Heart left ventricle (tissue), 16 donors: ENCODE data around the gene LCP2. TPM values are rescaled to one million over a fixed set of nuclear protein-coding genes. Genes with fewer than 3 reads are reported as not detected.

Experiments used
- ATAC-seq, 4 donors: fragments of 200-7000 bp; cut with Tn5 transposase; one replicate each; pipeline ENCODE4 v1.9.1; 2020 to 2022; ENCODE audit warnings: moderate library complexity in 4 of 4, mild to moderate bottlenecking in 3 of 4, moderate number of reproducible peaks in 1 of 4
- DNase-seq, 5 donors: peaks; one replicate each; pipeline ENCODE4 v3.0.0-alpha.2; 2020
- H3K27ac ChIP-seq, 12 donors: fragments of 200-600 bp; sonication (generic) in 4 of 12; one replicate each; pipeline versions ENCODE4 v1.5.0 to v1.8.0; 2016 to 2022; ENCODE audit warnings: mild to moderate bottlenecking in 2 of 12
- H3K27me3 ChIP-seq, 9 donors: fragments of 200-600 bp; sonication (generic) in 2 of 9; one replicate each; pipeline versions ENCODE4 v1.5.1 to v1.8.0; 2016 to 2022; ENCODE audit warnings: mild to moderate bottlenecking in 3 of 9
- H3K36me3 ChIP-seq, 9 donors: fragments of 200-600 bp; sonication (generic) in 2 of 9; one replicate each; pipeline versions ENCODE4 v1.5.0 to v1.8.0; 2018 to 2022; ENCODE audit warnings: mild to moderate bottlenecking in 2 of 9
- H3K4me1 ChIP-seq, 12 donors: fragments of 200-600 bp; sonication (generic) in 4 of 12; one replicate each; pipeline versions ENCODE4 v1.5.0 to v1.8.0; 2016 to 2022; ENCODE audit warnings: mild to moderate bottlenecking in 3 of 12
- H3K4me3 ChIP-seq, 12 donors: fragments of 200-600 bp; sonication (generic) in 4 of 12; one replicate each; pipeline versions ENCODE4 v1.5.0 to v1.8.0; 2017 to 2022; ENCODE audit warnings: mild to moderate bottlenecking in 9 of 12, moderate library complexity in 4 of 12
- H3K9me3 ChIP-seq, 12 donors: fragments of 200-600 bp; sonication (generic) in 4 of 12; one replicate each; pipeline versions ENCODE4 v1.5.0 to v1.8.0; 2016 to 2022; ENCODE audit warnings: mild to moderate bottlenecking in 1 of 12
- POLR2A ChIP-seq, 2 donors: fragments of 450-650 bp; IDR thresholded peaks; one replicate each; pipeline ENCODE4 v1.6.1; 2017; ENCODE audit warnings: antibody characterized with exemption in 2 of 2, mild to moderate bottlenecking in 2 of 2, moderate library complexity in 2 of 2
- WGBS, 4 donors: extraction: QIAGEN DNeasy Blood & Tissue Kit in 2 of 4; methylation state at CpG; one replicate each; pipeline versions ENCODE4 v1.1.5 to v1.1.7; 2013 to 2018; 5-methylcytosine and 5-hydroxymethylcytosine counted together
- intact Hi-C, 10 donors: fragments of 100-400 bp; cut with DNase I; formaldehyde crosslinking; loops; one replicate each; pipeline versions ENCODE4 v1.11.1 to v1.14.2; 2022
- polyA plus RNA-seq, 2 donors: library from polyadenylated mRNA; stranded (reverse); fragments of 200-250 nt; gene quantifications; one replicate each; pipeline ENCODE4 v1.2.3, GENCODE V29; 2013
- total RNA-seq, 9 donors: library from RNA; depleted of rRNA in 2 of 9; stranded (reverse); fragments of >200 nt in 2 of 9; fragmentation: NEBNext Ultra II Directional in 3 of 9; extraction: Animal tissue kit (Norgen Biotek cat#: 25700) in 3 of 9; gene quantifications; one replicate each; pipeline versions ENCODE4 v1.1.0 to v1.2.4, GENCODE V29; 2016 to 2023
- TF ChIP-seq, protein P1 (sequence below), 12 donors: fragments of 200-600 bp; sonication (generic) in 4 of 12; IDR thresholded peaks; one replicate each; pipeline versions ENCODE4 v1.5.0 to v1.8.0; 2018 to 2022; ENCODE audit warnings: antibody characterized with exemption in 12 of 12, mild to moderate bottlenecking in 5 of 12
- donor health status: ischemic (EF 13 %, LVEDD 7.1; RV severe dilation, severe dysfunction).
- donor health status: healthy with polysubstance abuse.
- donor health status: DM: no; HTN: yes; CAD: no.
- donor health status: DM: no; HTN: no; CAD: no.
- donor health status: ischemic (EF 25% LVEDD 6.9; RV normal size, moderate dysfunction).
- donor health status: ischemic (EF 25% LVEDD 5.7; RV mildly dilated, moderate dysfunction).
- donor health status: healthy.
- donor health status: DM: yes; HTN: yes; CAD: no.
- donor health status: ischemic (EF 35%, LVEDD 5.7; RV mildly dilated, moderate dysfunction).
- donor health status: nonischemic (EF 11% LVEDD 7.7; RV severe dilation, severe dysfunction).
- donor health status: DM: yes; HTN: yes; CAD: no.
- donor health status: PGD.
- donor health status: ischemic (EF 29% LVEDD 5.4; RV normal size, mild dysfunction).
- donor health status: nonischemic (EF 23%, LVEDD 6.1; RV moderate dilation, normal function).

The LCP2 gene
- total and polyA plus RNA-seq, 11 donors: 2.2 to 73.7 (median 4.6) TPM

DNA sequence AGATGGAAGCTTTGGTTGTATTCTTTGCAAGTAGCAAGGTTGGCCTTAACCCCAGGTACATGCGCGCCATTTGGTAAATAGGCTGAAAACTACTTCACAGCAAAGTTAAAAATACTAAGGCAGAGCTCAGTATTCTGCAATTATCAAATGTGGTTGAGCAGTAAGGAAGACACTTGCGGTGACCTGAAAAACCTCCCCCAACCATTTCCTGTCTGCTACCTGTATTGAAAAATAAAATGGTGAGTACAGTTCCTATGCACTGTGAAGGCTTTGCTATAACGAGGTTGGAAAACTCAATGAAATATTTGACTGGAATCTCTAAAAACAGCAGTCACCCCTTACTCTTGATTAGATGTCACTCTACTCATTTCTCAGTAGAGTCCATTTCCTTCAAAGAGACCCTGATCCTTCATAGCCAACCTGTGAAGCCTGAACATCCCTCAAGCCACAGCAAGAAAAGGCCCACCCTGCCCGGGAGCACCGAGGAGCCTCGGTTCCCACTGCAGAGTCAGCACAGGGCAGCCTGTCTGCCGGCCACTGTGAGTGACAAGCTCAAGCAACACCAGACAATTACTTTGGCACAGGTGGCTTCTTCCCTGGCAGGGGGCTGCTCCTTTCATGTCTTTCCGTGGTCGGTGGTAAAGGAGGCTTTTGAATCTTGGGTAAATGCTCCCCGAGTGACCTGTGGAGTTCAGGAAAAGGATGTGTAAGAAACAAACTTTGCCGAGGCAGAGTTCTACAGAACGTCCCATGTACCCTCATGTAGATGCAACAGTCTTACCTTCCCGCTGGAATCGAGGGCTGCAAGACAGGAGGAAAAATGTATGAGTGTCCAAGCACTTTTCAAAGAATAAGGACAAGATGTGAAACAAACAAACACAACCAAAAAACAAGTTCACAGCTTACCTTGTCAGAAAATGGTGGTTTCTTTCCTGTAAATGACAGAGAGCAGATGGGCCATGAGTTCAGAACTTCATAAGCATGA, 35.2 kb downstream of the LCP2 start:
- Histone ChIP-seq H3K36me3 (peaks cover 0 to 100% (median 10%) of the 10 kb centered on the region in 9 donors), H3K27ac (peak overlapping the region in 1 of 12 donors; percentile 76), H3K4me1 (peaks cover 0 to 45% (median 0%) of the 10 kb centered on the region in 12 donors), H3K9me3 (no peaks in the 10 kb centered on the region), H3K4me3 (no peak overlapping the region), H3K27me3 (peaks cover 0 to 5% (median 0%) of the 10 kb centered on the region in 9 donors)
- ATAC-seq (no peak), DNase-seq (peak in 1 of 5 donors; percentile 7)
- WGBS, 4 donors: 78 to 89% (median 85%) methylated on average over 15 of the region's 15 CpGs
- intact Hi-C loops: loop anchor here in 2 of 10 donors (10.0 kb wide), 2 partner anchors 72 to 372 kb away; no protein-coding TSS in a partner anchor
- TF ChIP-seq POLR2A (IDR thresholded peaks at IDR 0.05): no peak
- TF ChIP-seq, protein P1, sequence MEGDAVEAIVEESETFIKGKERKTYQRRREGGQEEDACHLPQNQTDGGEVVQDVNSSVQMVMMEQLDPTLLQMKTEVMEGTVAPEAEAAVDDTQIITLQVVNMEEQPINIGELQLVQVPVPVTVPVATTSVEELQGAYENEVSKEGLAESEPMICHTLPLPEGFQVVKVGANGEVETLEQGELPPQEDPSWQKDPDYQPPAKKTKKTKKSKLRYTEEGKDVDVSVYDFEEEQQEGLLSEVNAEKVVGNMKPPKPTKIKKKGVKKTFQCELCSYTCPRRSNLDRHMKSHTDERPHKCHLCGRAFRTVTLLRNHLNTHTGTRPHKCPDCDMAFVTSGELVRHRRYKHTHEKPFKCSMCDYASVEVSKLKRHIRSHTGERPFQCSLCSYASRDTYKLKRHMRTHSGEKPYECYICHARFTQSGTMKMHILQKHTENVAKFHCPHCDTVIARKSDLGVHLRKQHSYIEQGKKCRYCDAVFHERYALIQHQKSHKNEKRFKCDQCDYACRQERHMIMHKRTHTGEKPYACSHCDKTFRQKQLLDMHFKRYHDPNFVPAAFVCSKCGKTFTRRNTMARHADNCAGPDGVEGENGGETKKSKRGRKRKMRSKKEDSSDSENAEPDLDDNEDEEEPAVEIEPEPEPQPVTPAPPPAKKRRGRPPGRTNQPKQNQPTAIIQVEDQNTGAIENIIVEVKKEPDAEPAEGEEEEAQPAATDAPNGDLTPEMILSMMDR (IDR thresholded peaks at IDR 0.05): no peak

DNA sequence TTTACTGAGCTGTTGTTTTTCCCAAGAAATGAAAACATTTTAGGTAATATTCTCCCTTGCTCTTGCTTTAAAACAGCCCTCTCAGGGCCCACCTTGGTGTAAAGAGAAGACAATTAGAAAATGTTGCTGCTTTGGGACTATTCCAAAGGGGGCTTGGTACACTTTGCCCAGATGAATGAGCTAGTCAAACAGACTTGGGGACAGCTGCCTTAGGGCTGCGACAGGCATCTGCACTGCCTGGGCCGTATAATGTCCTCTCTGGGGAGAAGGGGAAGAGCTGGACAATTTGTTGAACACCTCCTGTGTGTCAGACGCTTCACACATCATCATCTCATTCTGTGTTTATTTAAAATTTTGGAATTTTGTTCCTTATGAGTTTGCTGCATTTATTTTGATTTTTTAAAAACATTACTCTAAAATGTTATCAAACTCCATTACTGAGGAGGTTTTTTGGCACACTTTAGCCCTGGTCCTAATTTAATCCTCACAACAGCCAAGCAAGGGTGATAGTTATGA, 36.0 kb downstream of the LCP2 start:
- TF ChIP-seq, protein P1 (IDR thresholded peaks at IDR 0.05): no peak
- no peak for TF ChIP-seq POLR2A (IDR thresholded peaks at IDR 0.05)
- ATAC-seq (no peak), DNase-seq (no peak)
- Histone ChIP-seq H3K4me1 (peaks cover 0 to 38% (median 0%) of the 10 kb centered on the region in 12 donors), H3K27ac (peak overlapping the region in 1 of 12 donors; percentile 76), H3K9me3 (no peaks in the 10 kb centered on the region), H3K27me3 (peaks cover 0 to 5% (median 0%) of the 10 kb centered on the region in 9 donors), H3K36me3 (peaks cover 0 to 100% (median 10%) of the 10 kb centered on the region in 9 donors), H3K4me3 (no peak overlapping the region)
- 87 to 93% (median 92%) methylated on average over 3 of the region's 3 CpGs for WGBS, 4 donors
- intact Hi-C loops: loop anchor here in 2 of 10 donors (10.0 kb wide), 2 partner anchors 73 to 373 kb away; no protein-coding TSS in a partner anchor

DNA sequence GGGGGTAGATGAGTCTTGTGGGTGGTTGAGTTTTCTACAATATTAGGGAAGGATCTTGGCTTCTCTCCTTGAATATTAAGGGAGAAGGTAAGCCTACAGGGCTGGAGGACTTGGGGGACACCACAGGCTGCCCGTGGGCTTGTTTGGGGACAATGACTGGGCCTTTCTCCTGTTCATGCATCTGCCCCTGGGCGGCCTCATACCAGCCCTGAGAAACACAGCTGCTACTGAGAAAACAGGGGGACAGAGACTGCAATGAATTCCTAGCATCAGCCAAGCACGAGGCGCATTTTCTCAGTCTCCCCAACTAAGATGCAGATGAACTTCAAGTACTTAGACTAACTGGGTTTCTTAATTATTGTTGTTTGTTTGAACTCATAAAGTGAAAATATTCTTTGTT, 40.2 kb downstream of the LCP2 start:
- DNase-seq (no peak), ATAC-seq (no peak)
- H3K9me3 ChIP-seq: no peaks in the 10 kb centered on the region
- intact Hi-C loops: no loop called here
- H3K27ac ChIP-seq: no peak overlapping the region
- no peaks in the 10 kb centered on the region for H3K27me3 ChIP-seq
- WGBS, 4 donors: 94 to 99% (median 96%) methylated on average over 4 of the region's 4 CpGs
- H3K36me3 ChIP-seq: peaks cover 0 to 100% (median 5%) of the 10 kb centered on the region in 9 donors
- H3K4me1 ChIP-seq: peaks cover 0 to 21% (median 0%) of the 10 kb centered on the region in 12 donors
- no peak overlapping the region for H3K4me3 ChIP-seq
- TF ChIP-seq, protein P1 (IDR thresholded peaks at IDR 0.05): no peak
- TF ChIP-seq POLR2A (IDR thresholded peaks at IDR 0.05): no peak

DNA sequence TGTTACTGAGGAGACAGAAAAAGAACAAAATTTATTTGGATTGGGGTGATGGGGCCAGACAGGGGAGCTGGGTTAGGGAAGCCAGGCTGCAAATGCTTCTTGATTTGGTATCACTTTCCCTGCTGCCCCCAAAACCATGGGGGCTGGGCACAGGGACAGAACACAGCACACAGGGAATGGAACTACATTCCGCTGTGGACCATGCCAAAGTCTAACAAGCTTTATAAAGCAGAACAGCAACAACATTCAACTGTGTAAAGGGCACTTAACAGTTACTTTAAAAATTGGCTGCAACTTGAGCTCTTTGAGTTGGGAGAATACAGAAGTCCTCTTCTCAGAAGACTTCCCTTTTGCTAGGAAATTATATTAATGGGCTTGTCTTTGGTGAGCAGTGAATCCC, 41.0 kb downstream of the LCP2 start:
- Histone ChIP-seq H3K36me3 (peaks cover 0 to 100% (median 2%) of the 10 kb centered on the region in 9 donors), H3K9me3 (no peaks in the 10 kb centered on the region), H3K4me3 (no peak overlapping the region), H3K27ac (no peak overlapping the region), H3K4me1 (peaks cover 0 to 18% (median 0%) of the 10 kb centered on the region in 12 donors), H3K27me3 (no peaks in the 10 kb centered on the region)
- intact Hi-C loops: no loop called here
- DNase-seq: no peak
- TF ChIP-seq, protein P1 (IDR thresholded peaks at IDR 0.05): no peak
- no peak for TF ChIP-seq POLR2A (IDR thresholded peaks at IDR 0.05)
- ATAC-seq: no peak
- WGBS, 4 donors: 88 to 95% (median 92%) methylated on average over 1 of the region's 1 CpG
